Measurements from ENCODE around the gene ABCB11.

GRCh38 chr2:168999668-169000213, 31.4 kb downstream of the ABCB11 start:
- no peak for TF ChIP-seq GATA2 (IDR thresholded peaks at IDR 0.05; ENCODE audit: low read depth, low read length)
- no peak for TF ChIP-seq GATA3 (IDR thresholded peaks at IDR 0.05; ENCODE audit: low read depth, low read length)

All from SH-SY5Y (cell line).